Endodermal cell (in vitro differentiated cells): Measurements from ENCODE around the gene SLCO2A1. TPM values are rescaled to one million over a fixed set of nuclear protein-coding genes. Genes with fewer than 3 reads are reported as not detected.

Experiments used
- DNase-seq: peaks from one replicate; pipeline ENCODE4 v3.0.0-alpha.2; 2017
- H3K27ac ChIP-seq: 2 replicates; pipeline ENCODE4 v1.5.1; 2013; ENCODE audit warnings: mild to moderate bottlenecking, low read depth, low read length, moderate library complexity
- H3K27me3 ChIP-seq: 2 replicates; pipeline ENCODE4 v1.6.1; 2013; ENCODE audit warnings: mild to moderate bottlenecking, low read length, moderate library complexity; ENCODE audit not compliant: insufficient read depth, control insufficient read depth, poor library complexity, severe bottlenecking
- H3K36me3 ChIP-seq: 2 replicates; pipeline ENCODE4 v1.7.0; 2013; ENCODE audit warnings: mild to moderate bottlenecking, low read length, moderate library complexity; ENCODE audit not compliant: control insufficient read depth, insufficient read depth
- H3K4me1 ChIP-seq: one replicate; pipeline ENCODE4 v1.7.0; 2013; ENCODE audit warnings: low read length; ENCODE audit not compliant: control insufficient read depth, insufficient read depth
- H3K4me3 ChIP-seq: 2 replicates; pipeline ENCODE4 v1.5.1; 2013; ENCODE audit warnings: mild to moderate bottlenecking, low read length, moderate library complexity
- H3K9ac ChIP-seq: 2 replicates; pipeline ENCODE4 v1.6.1; 2013; ENCODE audit warnings: mild to moderate bottlenecking, low read length, moderate library complexity; ENCODE audit not compliant: poor library complexity, severe bottlenecking; ENCODE audit errors: extremely low read depth
- H3K9me3 ChIP-seq: 2 replicates; pipeline ENCODE4 v1.6.1; 2013; ENCODE audit warnings: mild to moderate bottlenecking, low read length, moderate library complexity; ENCODE audit not compliant: control insufficient read depth
- H3K27ac Mint-ChIP-seq: 2 replicates; pipeline ENCODE4 v1.8.0; 2020; ENCODE audit warnings: mixed read lengths
- H3K27me3 Mint-ChIP-seq: 2 replicates; pipeline ENCODE4 v1.8.0; 2021; ENCODE audit warnings: mild to moderate bottlenecking, mixed read lengths; ENCODE audit not compliant: insufficient read depth
- H3K36me3 Mint-ChIP-seq: 2 replicates; pipeline ENCODE4 v1.8.0; 2020; ENCODE audit warnings: low read depth, mixed read lengths
- H3K4me1 Mint-ChIP-seq: 2 replicates; pipeline ENCODE4 v1.8.0; 2020; ENCODE audit warnings: mixed read lengths
- H3K4me3 Mint-ChIP-seq: 2 replicates; pipeline ENCODE4 v1.8.0; 2020; ENCODE audit warnings: mild to moderate bottlenecking, moderate library complexity, mixed read lengths
- H3K9me3 Mint-ChIP-seq: 2 replicates; pipeline ENCODE4 v1.8.0; 2020; ENCODE audit warnings: mild to moderate bottlenecking, mixed read lengths
- WGBS, 2 experiments: methylation state at CpG; one replicate each; pipeline versions ENCODE4 v1.1.5 to v1.1.7; 2013; ENCODE audit warnings: missing lambda C conversion rate in 2 of 2, mixed read lengths in 1 of 2; ENCODE audit not compliant: insufficient coverage in 1 of 2, insufficient read length in 1 of 2; 5-methylcytosine and 5-hydroxymethylcytosine counted together
- total RNA-seq, 2 donors: library from RNA; stranded (reverse); fragmentation: NEBNext Ultra II Directional in 1 of 2; extraction: Animal tissue kit (Norgen Biotek cat#: 25700) in 1 of 2; gene quantifications; 2 replicates in 1 of 2; 3 replicates in 1 of 2; pipeline ENCODE4 v1.2.1, GENCODE V29; 2021
- TF ChIP-seq, protein P1 (sequence below): fragments of 200-600 bp; sonication (generic); conservative IDR thresholded peaks from 2 replicates; pipeline ENCODE4 v1.5.0; 2021; ENCODE audit warnings: antibody characterized with exemption, mild to moderate bottlenecking

Gene SLCO2A1
- total RNA-seq, 2 donors from 2014 or later: 126 to 134 TPM

DNA sequence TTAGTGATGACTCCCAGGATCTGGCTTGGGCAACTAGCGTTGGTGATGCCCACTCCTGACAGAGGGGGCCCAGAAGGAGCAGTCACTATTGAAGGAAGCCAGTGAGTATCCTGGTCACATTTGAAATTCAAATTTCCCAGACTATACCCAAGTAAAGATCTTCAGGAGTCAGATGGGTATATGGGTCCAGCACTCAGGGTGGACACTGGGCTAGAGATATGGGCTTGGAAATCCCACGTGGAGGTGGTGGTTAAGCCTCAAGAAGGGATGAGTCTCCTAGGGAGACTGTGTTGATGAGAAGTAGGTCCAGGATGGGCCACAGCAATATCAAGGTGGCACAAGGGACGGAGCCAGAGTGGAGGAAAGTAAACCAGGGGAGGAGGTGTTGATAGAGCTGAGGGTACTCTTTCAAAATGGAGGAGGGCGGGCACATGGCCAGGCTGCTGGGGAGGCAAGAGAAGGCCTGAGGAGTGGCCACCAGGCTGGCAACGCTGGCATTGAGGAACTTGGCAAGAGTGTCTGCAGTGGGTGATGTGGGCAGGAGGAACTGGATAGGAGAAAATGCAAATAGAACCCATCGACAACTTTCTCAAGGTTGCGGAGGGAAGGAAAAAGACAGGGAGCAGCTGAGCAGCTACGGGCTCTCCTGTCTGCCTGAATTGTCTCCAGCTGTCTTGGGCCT, 3.7 kb upstream of the SLCO2A1 start:
- peaks cover 3% of the 10 kb centered on the region for H3K36me3 Mint-ChIP-seq
- H3K27ac ChIP-seq: no peak overlapping the region
- no peak overlapping the region for H3K4me3 Mint-ChIP-seq
- TF ChIP-seq, protein P1, sequence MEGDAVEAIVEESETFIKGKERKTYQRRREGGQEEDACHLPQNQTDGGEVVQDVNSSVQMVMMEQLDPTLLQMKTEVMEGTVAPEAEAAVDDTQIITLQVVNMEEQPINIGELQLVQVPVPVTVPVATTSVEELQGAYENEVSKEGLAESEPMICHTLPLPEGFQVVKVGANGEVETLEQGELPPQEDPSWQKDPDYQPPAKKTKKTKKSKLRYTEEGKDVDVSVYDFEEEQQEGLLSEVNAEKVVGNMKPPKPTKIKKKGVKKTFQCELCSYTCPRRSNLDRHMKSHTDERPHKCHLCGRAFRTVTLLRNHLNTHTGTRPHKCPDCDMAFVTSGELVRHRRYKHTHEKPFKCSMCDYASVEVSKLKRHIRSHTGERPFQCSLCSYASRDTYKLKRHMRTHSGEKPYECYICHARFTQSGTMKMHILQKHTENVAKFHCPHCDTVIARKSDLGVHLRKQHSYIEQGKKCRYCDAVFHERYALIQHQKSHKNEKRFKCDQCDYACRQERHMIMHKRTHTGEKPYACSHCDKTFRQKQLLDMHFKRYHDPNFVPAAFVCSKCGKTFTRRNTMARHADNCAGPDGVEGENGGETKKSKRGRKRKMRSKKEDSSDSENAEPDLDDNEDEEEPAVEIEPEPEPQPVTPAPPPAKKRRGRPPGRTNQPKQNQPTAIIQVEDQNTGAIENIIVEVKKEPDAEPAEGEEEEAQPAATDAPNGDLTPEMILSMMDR: no peak
- H3K27me3 ChIP-seq: peaks cover 10% of the 10 kb centered on the region
- H3K9ac ChIP-seq: no peak overlapping the region
- DNase-seq: no peak
- H3K4me1 ChIP-seq: no peaks in the 10 kb centered on the region
- no peak overlapping the region for H3K27ac Mint-ChIP-seq
- WGBS, 2 experiments: 89 to 91% methylated on average over 6 to 8 of the region's 8 CpGs
- H3K9me3 ChIP-seq: no peaks in the 10 kb centered on the region
- H3K36me3 ChIP-seq: no peaks in the 10 kb centered on the region
- no peak overlapping the region for H3K4me3 ChIP-seq
- H3K27me3 Mint-ChIP-seq: peaks cover 24% of the 10 kb centered on the region
- H3K4me1 Mint-ChIP-seq: peaks cover 18% of the 10 kb centered on the region
- no peaks in the 10 kb centered on the region for H3K9me3 Mint-ChIP-seq

DNA sequence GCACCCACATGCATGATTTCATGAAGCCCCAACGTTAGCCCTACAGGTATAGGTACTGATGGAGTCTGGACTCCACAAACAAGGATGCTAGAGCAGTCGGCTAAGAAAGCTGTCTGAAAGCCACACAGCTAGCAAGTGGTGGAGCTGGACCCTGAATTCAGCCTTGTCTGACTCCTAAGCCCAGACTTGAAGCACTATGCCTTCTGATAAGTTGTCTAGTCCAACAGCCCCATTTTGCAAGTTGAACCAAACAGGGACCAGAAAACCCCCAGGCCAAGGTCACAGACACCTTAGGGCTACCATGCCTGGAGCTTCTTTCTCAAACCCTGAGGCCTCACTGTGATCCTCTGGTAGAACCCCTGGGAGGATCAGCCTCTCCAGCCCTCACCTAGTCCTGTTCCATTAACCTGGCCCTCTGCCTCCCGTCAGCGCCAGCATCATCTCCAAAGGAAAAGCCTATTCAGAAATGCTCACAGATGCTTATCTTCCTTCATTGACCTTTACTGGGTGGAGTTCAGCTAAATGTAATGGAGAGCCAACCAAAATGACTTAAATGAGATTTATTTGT, 1.7 kb upstream of the SLCO2A1 start:
- no peak overlapping the region for H3K27ac Mint-ChIP-seq
- Histone ChIP-seq H3K36me3 (no peaks in the 10 kb centered on the region), H3K9ac (no peak overlapping the region), H3K9me3 (no peaks in the 10 kb centered on the region), H3K27me3 (peaks cover 14% of the 10 kb centered on the region), H3K4me1 (no peaks in the 10 kb centered on the region), H3K4me3 (no peak overlapping the region), H3K27ac (no peak overlapping the region)
- peaks cover 29% of the 10 kb centered on the region for H3K4me1 Mint-ChIP-seq
- peaks cover 38% of the 10 kb centered on the region for H3K27me3 Mint-ChIP-seq
- 80 to 93% methylated on average over 1 to 4 of the region's 4 CpGs for WGBS, 2 experiments
- H3K4me3 Mint-ChIP-seq: no peak overlapping the region
- TF ChIP-seq, protein P1: no peak
- peaks cover 5% of the 10 kb centered on the region for H3K36me3 Mint-ChIP-seq
- no peak for DNase-seq
- no peaks in the 10 kb centered on the region for H3K9me3 Mint-ChIP-seq

DNA sequence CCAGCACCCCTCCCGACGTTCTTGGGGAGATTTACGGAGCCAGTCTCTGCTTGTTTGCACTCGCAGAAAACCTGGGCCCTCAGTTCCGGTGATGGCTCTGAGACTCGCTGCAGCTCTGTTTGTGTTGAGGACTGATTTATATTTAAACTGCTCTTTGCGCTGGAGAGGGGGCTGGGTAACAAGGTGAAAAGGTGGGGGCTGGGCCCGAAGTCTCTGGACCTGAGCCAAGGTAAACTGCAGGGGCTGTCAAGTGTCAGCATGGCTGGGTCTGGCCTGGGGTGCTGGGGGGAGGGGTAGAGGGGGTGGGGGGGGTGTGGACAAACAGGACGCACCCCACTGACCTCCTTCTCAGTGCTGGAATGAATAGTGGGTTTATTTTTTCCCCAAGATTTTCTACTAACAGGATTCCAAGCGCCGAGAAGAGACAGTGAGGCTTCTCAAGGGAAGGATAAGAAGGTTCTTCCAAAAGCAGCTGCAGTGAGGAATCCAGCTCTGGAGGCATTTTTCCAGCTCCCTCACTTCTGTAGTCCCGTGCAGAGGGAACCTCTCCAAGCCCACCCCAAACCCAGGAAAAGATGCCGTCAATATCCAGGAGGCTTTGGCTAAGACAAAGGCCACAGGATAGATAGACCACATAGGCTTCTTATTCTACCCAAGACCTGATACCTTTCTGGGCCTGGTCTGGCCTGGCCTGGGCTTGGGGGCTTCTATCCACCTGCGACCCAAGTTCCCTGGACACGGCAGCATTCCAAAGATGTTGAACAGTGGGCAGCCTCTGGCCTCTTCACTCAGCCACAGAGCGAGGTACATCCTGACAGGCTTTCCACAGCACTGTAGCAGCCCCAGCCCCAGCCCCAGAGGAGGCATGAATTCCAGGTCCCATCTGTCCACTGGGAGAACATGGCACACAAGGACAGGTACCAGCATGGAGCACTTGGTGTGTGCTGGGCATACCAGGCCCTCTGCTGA, 938 bp upstream of the SLCO2A1 start:
- TF ChIP-seq, protein P1: no peak
- no peaks in the 10 kb centered on the region for H3K9me3 Mint-ChIP-seq
- H3K4me3 Mint-ChIP-seq: peak overlapping the region; percentile 89
- Histone ChIP-seq H3K27me3 (peaks cover 14% of the 10 kb centered on the region), H3K27ac (no peak overlapping the region), H3K4me1 (no peaks in the 10 kb centered on the region), H3K9me3 (no peaks in the 10 kb centered on the region), H3K4me3 (peak overlapping the region; percentile 79), H3K9ac (no peak overlapping the region), H3K36me3 (no peaks in the 10 kb centered on the region)
- DNase-seq: peak; percentile 64
- peaks cover 35% of the 10 kb centered on the region for H3K4me1 Mint-ChIP-seq
- peak overlapping the region; percentile 69 for H3K27ac Mint-ChIP-seq
- peaks cover 13% of the 10 kb centered on the region for H3K36me3 Mint-ChIP-seq
- H3K27me3 Mint-ChIP-seq: peaks cover 38% of the 10 kb centered on the region
- 42 to 46% methylated on average over 3 to 15 of the region's 16 CpGs for WGBS, 2 experiments
